ENCODE data around the gene RBM20.

GRCh38 chr10:110827410-110827809 lies 183.3 kb downstream of the RBM20 start:
- TF ChIP-seq CTCF (IDR thresholded peaks at IDR 0.05 in 4 of 5, conservative IDR thresholded peaks at IDR 0.05 in 1 of 5) (no peak), POLR2A (IDR thresholded peaks at IDR 0.05) (no peak)
